Activated T-cell treated with anti-CD3 and anti-CD28 coated beads for 4 hours (primary cell): ENCODE results near the gene DNAJB12.
A peak's percentile ranks its signal among the peaks of the same experiment; 100 is the strongest.
"Not testable (repeated sequence)": the region's sequence is repeated elsewhere in the genome, so short reads cannot be mapped to it uniquely, and the experiment has no call there.

ENCODE experiments used
- DNase-seq: peaks from one replicate; pipeline ENCODE4 v3.0.0-alpha.2; 2020

Gene DNAJB12

GRCh38 chr10:72354356-72355213 lies at the start of gene DNAJB12:
Gene DNAJB12, minus strand, starts transcription at chr10:72354919. Its CDS starts 22 bp downstream, at chr10:72354897.
- peak; percentile 84 for DNase-seq

- DNase-seq: not testable (repeated sequence)
These were observed 40.9 kb upstream of the DNAJB12 start for GRCh38 chr10:72395581-72395980.

GRCh38 chr10:72392571-72392970 lies 37.9 kb upstream of the DNAJB12 start:
- DNase-seq: no peak

- no peak for DNase-seq
These were observed 36.0 kb upstream of the DNAJB12 start for GRCh38 chr10:72390764-72391163.

- DNase-seq: no peak
These were observed 35.0 kb upstream of the DNAJB12 start for GRCh38 chr10:72389716-72390115.

GRCh38 chr10:72389014-72389413 lies 34.3 kb upstream of the DNAJB12 start:
- no peak for DNase-seq

GRCh38 chr10:72388062-72388461 lies 33.3 kb upstream of the DNAJB12 start:
- DNase-seq: no peak

- no peak for DNase-seq
These were observed 32.3 kb upstream of the DNAJB12 start for GRCh38 chr10:72386916-72387586.

GRCh38 chr10:72385724-72386123 lies 31.0 kb upstream of the DNAJB12 start:
- no peak for DNase-seq

- not testable (repeated sequence) for DNase-seq
These were observed 30.3 kb upstream of the DNAJB12 start for GRCh38 chr10:72384982-72385381.

GRCh38 chr10:72379776-72380175 lies 25.1 kb upstream of the DNAJB12 start:
- no peak for DNase-seq

- DNase-seq: no peak
These were observed 24.3 kb upstream of the DNAJB12 start for GRCh38 chr10:72379062-72379461.

GRCh38 chr10:72375585-72375984 lies 20.9 kb upstream of the DNAJB12 start:
- DNase-seq: no peak

- no peak for DNase-seq
These were observed 20.5 kb upstream of the DNAJB12 start for GRCh38 chr10:72375173-72375572.

- DNase-seq: no peak
These were observed 15.5 kb upstream of the DNAJB12 start for GRCh38 chr10:72370201-72370722.

- DNase-seq: no peak
These were observed 12.7 kb upstream of the DNAJB12 start for GRCh38 chr10:72367301-72367960.

GRCh38 chr10:72365106-72365895 lies 10.6 kb upstream of the DNAJB12 start:
- no peak for DNase-seq

GRCh38 chr10:72364239-72364777 lies 9.6 kb upstream of the DNAJB12 start:
- DNase-seq: peak; percentile 75

GRCh38 chr10:72356987-72357386 lies 2.3 kb upstream of the DNAJB12 start:
- no peak for DNase-seq

GRCh38 chr10:72356115-72356514 lies 1.4 kb upstream of the DNAJB12 start:
- no peak for DNase-seq

- DNase-seq: no peak
These were observed 466 bp upstream of the DNAJB12 start for GRCh38 chr10:72355214-72355555.

GRCh38 chr10:72353965-72354355 lies 759 bp downstream of the DNAJB12 start:
- no peak for DNase-seq
